H1 (cell line): Measurements from ENCODE around the gene C1RL. TPM values are rescaled to one million over a fixed set of nuclear protein-coding genes. Genes with fewer than 3 reads are reported as not detected.

Experiments used
- ASH2L ChIP-seq: fragments of 200-600, 300-600 bp; sonication (generic); IDR thresholded peaks from one replicate; pipeline ENCODE4 v1.7.1; 2017; ENCODE audit warnings: low read length
- CHD7 ChIP-seq: fragments of 300-600 bp; sonication (generic); IDR thresholded peaks from 2 replicates; pipeline ENCODE4 v1.7.1; 2012; ENCODE audit warnings: low read length, moderate library complexity, mild to moderate bottlenecking, inconsistent platforms; ENCODE audit not compliant: insufficient replicate concordance
- CREB1 ChIP-seq: IDR thresholded peaks from 2 replicates; pipeline ENCODE4 v1.6.1; 2012; ENCODE audit warnings: inconsistent platforms
- EGR1 ChIP-seq: IDR thresholded peaks from 2 replicates; pipeline ENCODE4 v1.6.1; 2011; ENCODE audit warnings: low read depth, low read length, borderline replicate concordance
- EP300 ChIP-seq, 2 experiments: IDR thresholded peaks; 1 replicate in 1 of 2; 2 replicates in 1 of 2; pipeline ENCODE4 v1.6.1; 2011 to 2012; ENCODE audit warnings: low read depth in 2 of 2, low read length in 2 of 2, mild to moderate bottlenecking in 2 of 2, borderline replicate concordance in 1 of 2, inconsistent platforms in 1 of 2, moderate library complexity in 1 of 2
- EZH2 ChIP-seq: fragments of 200-600 bp; sonication (generic); IDR thresholded peaks from 2 replicates; pipeline ENCODE4 v1.7.1; 2012; ENCODE audit warnings: low read depth, mild to moderate bottlenecking, moderate library complexity, low read length, inconsistent platforms; ENCODE audit not compliant: severe bottlenecking
- FOSL1 ChIP-seq: IDR thresholded peaks from 2 replicates; pipeline ENCODE4 v1.6.1; 2011; ENCODE audit warnings: mild to moderate bottlenecking, low read depth, low read length, moderate library complexity; ENCODE audit not compliant: insufficient read depth
- HDAC6 ChIP-seq: IDR thresholded peaks from one replicate; pipeline ENCODE4 v1.7.1; 2012; ENCODE audit warnings: low read depth, mild to moderate bottlenecking, inconsistent platforms, low read length, moderate library complexity
- KDM1A ChIP-seq: fragments of 200-600, 300-600 bp; sonication (generic); IDR thresholded peaks from 2 replicates; pipeline ENCODE4 v1.7.1; 2016; ENCODE audit warnings: mild to moderate bottlenecking, low read length, borderline replicate concordance
- POLR2A ChIP-seq, 2 experiments: IDR thresholded peaks; 1 replicate in 1 of 2; 2 replicates in 1 of 2; pipeline ENCODE4 v1.6.1; 2011; ENCODE audit warnings: low read depth in 2 of 2, low read length in 2 of 2, mild to moderate bottlenecking in 2 of 2; ENCODE audit errors: control extremely low read depth in 1 of 2
- POU5F1 ChIP-seq: IDR thresholded peaks from 2 replicates; pipeline ENCODE4 v1.6.1; 2011; ENCODE audit warnings: low read depth, mild to moderate bottlenecking, low read length, moderate library complexity
- SIRT6 ChIP-seq: IDR thresholded peaks from one replicate; pipeline ENCODE4 v1.7.1; 2012; ENCODE audit warnings: low read length, inconsistent platforms
- polyA plus RNA-seq, 7 experiments: library from polyadenylated mRNA; depleted of rRNA in 3 of 7; stranded (reverse) in 5 of 7; unstranded in 2 of 7; fragments of >200 nt in 5 of 7; fragments of 200-250 nt in 2 of 7; gene quantifications; 1 replicate in 5 of 7; 2 replicates in 1 of 7; 4 replicates in 1 of 7; pipeline versions ENCODE4 v1.2.1 to v1.2.3, GENCODE V29; 2011 to 2013; ENCODE audit warnings: missing spikeins in 2 of 7, mixed read lengths in 2 of 7
- total RNA-seq: library from RNA; stranded (reverse); fragmentation: NEBNext Ultra II Directional; extraction: Animal tissue kit (Norgen Biotek cat#: 25700); gene quantifications from 2 replicates; pipeline ENCODE4 v1.2.1, GENCODE V29; 2021

Gene C1RL
- total and polyA plus RNA-seq, 2 of the 8 experiments (the other 6 are each of a cell fraction or from before 2014, with no cell fraction given): 11.4 to 15.5 TPM

DNA sequence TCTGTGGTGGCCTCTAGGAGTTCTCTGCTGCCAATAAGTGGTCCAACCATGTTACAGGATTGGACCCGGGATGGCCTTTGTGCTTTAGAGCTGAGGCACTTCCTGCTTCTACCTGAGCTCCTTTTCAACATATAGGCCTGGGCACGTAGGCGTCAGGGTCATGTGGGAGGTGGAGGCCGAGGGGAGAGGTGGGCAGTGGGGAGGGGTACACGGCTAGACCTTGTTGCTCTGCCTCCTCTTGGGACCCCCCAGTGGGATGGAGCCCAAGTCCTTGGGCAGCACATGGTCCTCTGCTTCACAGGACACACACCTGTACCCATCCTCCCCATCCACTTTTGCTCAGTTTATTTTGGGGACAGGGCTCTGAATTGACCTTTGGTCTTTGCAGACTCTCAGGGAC, 12.3 kb upstream of the C1RL start (continued):
- TF ChIP-seq CHD7: no peak
- no peak for TF ChIP-seq HDAC6
- no peak for TF ChIP-seq ASH2L
- no peak for TF ChIP-seq EP300 (IDR thresholded peaks at IDR 0.05; ENCODE audit: borderline replicate concordance in 1 of 2, low read depth in 2 of 2, low read length in 2 of 2)
- no peak for TF ChIP-seq FOSL1
- no peak for TF ChIP-seq CREB1
- TF ChIP-seq POLR2A (IDR thresholded peaks at IDR 0.05; ENCODE audit: control extremely low read depth in 1 of 2, low read depth in 2 of 2, low read length in 2 of 2): no peak
- no peak for TF ChIP-seq POU5F1
- no peak for TF ChIP-seq SIRT6
- no peak for TF ChIP-seq KDM1A
- TF ChIP-seq EGR1: no peak
- TF ChIP-seq EZH2: no peak
